GM13976 (cell line): ENCODE data around the gene DNAJC15.
"Not testable (repeated sequence)": the region's sequence is repeated elsewhere in the genome, so short reads cannot be mapped to it uniquely, and the experiment has no call there.

Source experiments
- DNase-seq: peaks from one replicate; pipeline ENCODE4 v3.0.0; 2012; ENCODE audit warnings: low spot score
- in situ Hi-C: fragments of 300-500 bp; cut with MboI; formaldehyde crosslinking; loops from one replicate; pipeline ENCODE4 v1.12.0; 2022; ENCODE audit warnings: low sequenced_read_pairs, mixed read lengths, inconsistent platforms; ENCODE audit not compliant: unreplicated experiment
- TF ChIP-seq, protein P1 (sequence below): IDR thresholded peaks from 2 replicates; pipeline ENCODE4 v1.5.1; 2012; ENCODE audit warnings: borderline replicate concordance, mild to moderate bottlenecking; ENCODE audit not compliant: insufficient read depth; ENCODE audit errors: extremely low read depth, missing control alignments, control extremely low read depth

The DNAJC15 gene

DNA sequence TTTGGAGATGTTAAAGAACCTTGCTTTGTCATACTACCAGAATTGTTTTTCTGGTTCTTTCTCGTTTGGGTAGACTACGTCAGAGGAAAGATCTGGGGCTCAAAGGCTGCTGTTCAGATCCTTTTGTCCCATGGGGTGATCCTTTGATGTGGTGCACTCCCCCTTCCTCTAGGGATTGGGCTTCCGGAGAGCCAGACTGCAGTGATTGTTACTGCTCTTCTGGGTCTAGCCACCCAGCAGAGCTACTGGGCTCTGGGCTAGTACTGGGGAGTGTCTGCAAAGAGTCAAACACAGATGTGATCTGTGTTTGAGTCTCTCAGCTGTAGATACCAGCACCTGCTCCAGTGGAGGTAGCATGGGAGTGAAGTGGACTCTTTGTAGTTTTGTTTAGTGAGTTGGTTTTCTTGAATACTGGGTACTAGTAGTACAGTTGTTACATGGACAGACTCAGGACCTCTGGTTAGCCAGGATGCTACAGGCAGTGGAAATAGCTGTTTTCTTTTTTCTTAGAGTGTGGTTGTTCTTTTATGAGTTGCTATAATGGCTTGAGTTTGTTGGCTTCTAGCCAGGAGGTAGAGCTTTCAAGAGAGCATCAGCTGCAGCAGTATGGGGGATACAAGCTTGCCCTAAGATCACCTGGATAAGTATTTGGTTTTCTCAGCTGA, 34.4 kb downstream of the DNAJC15 start:
- DNase-seq, result no peak
- TF ChIP-seq, protein P1, sequence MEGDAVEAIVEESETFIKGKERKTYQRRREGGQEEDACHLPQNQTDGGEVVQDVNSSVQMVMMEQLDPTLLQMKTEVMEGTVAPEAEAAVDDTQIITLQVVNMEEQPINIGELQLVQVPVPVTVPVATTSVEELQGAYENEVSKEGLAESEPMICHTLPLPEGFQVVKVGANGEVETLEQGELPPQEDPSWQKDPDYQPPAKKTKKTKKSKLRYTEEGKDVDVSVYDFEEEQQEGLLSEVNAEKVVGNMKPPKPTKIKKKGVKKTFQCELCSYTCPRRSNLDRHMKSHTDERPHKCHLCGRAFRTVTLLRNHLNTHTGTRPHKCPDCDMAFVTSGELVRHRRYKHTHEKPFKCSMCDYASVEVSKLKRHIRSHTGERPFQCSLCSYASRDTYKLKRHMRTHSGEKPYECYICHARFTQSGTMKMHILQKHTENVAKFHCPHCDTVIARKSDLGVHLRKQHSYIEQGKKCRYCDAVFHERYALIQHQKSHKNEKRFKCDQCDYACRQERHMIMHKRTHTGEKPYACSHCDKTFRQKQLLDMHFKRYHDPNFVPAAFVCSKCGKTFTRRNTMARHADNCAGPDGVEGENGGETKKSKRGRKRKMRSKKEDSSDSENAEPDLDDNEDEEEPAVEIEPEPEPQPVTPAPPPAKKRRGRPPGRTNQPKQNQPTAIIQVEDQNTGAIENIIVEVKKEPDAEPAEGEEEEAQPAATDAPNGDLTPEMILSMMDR, result no peak
- in situ Hi-C loops, result no loop called here

DNA sequence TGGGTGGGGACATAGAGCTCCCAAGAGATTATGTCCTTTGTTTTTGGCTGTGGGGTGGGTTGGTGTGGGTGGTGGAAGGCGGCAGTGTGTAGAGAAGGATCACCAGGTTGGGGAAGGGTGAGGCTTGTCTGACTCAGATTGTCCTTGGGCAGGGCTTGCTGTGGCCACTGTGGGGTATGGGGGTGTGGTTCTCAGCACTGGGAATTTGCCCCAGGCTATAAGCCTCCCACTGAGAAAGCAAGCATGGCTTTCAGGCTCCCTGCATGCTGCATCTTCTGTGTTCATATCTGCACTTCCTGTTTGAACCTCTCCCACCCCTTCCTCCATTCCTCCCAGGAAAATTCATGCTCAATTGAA, 34.9 kb downstream of the DNAJC15 start:
- DNase-seq, result no peak
- in situ Hi-C loops, result no loop called here
- TF ChIP-seq, protein P1, result no peak

DNA sequence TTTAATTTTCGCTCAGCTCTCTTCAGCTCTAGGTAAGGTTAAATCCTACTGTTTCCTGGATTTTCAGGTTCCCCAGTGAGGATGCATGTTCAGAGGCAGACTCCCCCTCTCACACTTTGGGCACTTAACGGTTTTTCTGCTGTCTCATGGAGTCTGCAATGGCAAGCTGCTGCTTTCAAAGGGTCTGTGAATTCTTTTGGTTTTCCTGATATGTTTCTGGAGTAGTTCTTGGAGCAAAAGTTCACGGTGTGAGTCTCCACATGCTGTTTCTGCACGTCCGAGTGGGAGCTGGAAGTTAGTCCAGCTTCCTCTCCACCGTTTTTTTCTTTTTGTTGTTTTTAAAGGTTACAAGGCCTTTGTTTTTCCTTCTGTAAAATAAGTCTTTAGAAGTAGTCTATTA, 35.4 kb downstream of the DNAJC15 start:
- in situ Hi-C loops, result no loop called here
- TF ChIP-seq, protein P1, result no peak
- DNase-seq, result no peak

DNA sequence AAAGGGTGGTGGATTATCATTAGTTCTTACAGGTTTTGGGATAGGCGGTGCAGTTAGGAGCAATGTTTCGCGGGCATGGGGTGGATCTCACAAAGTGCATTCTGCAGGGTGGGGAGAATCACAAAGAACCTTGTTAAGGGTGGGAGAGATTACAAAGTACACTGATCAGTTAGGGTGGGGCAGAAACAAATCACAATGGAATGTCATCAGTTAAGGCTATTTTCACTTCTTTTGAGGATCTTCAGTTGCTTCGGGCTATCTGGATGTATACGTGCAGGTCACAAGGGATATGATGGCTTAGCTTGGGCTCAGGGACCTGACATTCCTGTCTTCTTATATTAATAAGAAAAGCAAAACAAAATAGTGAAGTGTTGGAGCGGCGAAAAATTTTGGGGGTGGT, 36.4 kb downstream of the DNAJC15 start:
- DNase-seq, in situ Hi-C loops: not testable (repeated sequence)

DNA sequence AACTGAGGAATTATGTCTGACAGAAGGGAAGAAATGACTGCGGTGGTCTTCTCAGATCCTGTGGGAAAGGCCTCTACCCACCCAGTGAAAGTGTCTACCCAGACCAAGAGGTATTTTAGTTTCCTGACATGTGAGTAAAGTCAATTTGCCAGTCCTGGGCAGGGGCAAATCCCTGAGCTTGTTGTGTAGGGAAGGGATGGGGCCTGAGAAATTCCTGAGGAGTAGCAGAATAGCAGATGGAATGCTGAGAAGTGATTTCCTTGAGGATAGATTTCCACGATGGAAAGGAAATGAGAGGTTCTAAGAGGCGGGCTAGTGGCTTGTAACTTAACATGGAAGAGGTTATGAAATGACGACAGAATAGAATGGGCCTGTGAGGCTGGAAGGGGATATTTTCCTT, 37.4 kb downstream of the DNAJC15 start:
- in situ Hi-C loops, result not testable (repeated sequence)

DNA sequence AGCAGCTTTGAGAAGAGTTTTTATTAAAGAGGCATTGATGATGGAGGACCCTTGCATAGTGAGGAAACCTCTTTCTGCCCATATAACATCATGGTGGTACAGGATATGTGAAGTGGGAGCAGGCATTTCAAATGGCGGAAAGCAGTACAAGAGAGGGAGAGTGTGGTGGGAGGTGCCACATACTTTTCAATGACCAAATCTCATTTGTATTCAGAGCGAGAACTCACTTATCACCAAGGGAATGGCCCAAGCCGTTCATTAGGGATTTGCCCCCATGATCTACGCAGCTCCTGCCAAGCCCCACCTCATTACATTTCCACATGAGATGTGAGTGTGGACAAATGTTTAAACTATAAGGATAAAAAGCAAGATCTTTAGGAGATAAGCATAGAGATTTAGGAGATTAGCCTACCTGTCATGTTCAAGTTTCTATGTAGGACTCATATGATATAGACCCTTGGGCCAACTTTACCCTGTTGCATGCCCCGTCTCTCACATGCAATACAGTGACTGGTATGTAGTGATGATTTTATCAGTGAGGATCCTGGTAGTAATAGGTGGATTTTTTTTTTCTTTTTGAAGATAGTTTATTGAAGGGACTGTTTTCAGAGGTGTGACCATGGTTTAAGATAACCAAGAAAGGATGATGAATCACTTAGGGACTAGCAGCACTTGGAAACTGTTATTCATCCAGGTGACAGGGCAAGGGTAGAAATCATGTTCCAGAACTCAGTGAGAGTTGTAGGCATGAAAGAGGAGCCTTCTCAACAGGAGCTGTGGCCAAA, 38.3 kb downstream of the DNAJC15 start:
- no peak for DNase-seq

More for the DNA sequence above, 37.4 kb downstream of the DNAJC15 start:
- DNase-seq, result not testable (repeated sequence)

DNA sequence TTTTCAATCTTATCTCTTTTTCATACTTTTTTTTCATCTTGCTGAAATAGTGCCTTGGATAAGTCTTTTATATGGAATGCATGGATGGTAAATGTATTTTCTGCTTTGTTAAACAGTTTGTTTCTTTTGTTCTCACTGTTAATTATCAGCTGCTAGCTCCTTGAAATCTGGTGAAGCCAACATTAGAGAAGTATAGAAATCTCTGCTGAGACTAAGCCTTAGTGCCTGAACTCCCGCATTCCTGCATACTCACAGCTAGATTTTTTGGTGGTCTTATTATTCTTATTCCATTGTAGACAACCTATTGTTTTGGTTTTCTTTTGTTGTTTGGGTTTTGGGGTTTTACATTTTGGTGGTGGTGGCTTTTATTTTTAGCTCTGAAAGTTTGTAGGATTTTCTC, 48.4 kb downstream of the DNAJC15 start:
- in situ Hi-C loops, result no loop called here
- TF ChIP-seq, protein P1, result no peak
- no peak for DNase-seq

More for the DNA sequence above, 38.3 kb downstream of the DNAJC15 start:
- TF ChIP-seq, protein P1, result no peak
- in situ Hi-C loops, result no loop called here
